NB4 (cell line): Measurements from ENCODE around the gene SPATA3.

ENCODE experiments used
- DNase-seq: peaks from one replicate; pipeline ENCODE4 v3.0.0; 2010; ENCODE audit warnings: low read depth
- H3K4me3 ChIP-seq: one replicate; pipeline ENCODE4 v1.5.1; 2011; ENCODE audit warnings: mild to moderate bottlenecking, low read depth, low read length, moderate library complexity
- MYC ChIP-seq: IDR thresholded peaks from 2 replicates; pipeline ENCODE4 v1.6.1; 2011; ENCODE audit warnings: low read depth, low read length
- POLR2A ChIP-seq: IDR thresholded peaks from 2 replicates; pipeline ENCODE4 v1.6.1; 2011; ENCODE audit warnings: mild to moderate bottlenecking; ENCODE audit not compliant: insufficient read length; ENCODE audit errors: extremely low read depth
- TF ChIP-seq, protein P1 (sequence below): IDR thresholded peaks from 2 replicates; pipeline ENCODE4 v1.6.1; 2011; ENCODE audit warnings: low read depth, low read length
- TF ChIP-seq, protein P2 (sequence below): IDR thresholded peaks from one replicate; pipeline ENCODE4 v1.5.1; 2012; ENCODE audit warnings: low read depth, low read length

The SPATA3 gene

GRCh38 chr2:230955163-230955737, 40.7 kb upstream of the SPATA3 start:
- TF ChIP-seq, protein P1, sequence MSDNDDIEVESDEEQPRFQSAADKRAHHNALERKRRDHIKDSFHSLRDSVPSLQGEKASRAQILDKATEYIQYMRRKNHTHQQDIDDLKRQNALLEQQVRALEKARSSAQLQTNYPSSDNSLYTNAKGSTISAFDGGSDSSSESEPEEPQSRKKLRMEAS, result no peak
- TF ChIP-seq, protein P2, sequence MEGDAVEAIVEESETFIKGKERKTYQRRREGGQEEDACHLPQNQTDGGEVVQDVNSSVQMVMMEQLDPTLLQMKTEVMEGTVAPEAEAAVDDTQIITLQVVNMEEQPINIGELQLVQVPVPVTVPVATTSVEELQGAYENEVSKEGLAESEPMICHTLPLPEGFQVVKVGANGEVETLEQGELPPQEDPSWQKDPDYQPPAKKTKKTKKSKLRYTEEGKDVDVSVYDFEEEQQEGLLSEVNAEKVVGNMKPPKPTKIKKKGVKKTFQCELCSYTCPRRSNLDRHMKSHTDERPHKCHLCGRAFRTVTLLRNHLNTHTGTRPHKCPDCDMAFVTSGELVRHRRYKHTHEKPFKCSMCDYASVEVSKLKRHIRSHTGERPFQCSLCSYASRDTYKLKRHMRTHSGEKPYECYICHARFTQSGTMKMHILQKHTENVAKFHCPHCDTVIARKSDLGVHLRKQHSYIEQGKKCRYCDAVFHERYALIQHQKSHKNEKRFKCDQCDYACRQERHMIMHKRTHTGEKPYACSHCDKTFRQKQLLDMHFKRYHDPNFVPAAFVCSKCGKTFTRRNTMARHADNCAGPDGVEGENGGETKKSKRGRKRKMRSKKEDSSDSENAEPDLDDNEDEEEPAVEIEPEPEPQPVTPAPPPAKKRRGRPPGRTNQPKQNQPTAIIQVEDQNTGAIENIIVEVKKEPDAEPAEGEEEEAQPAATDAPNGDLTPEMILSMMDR, result no peak
- no peak for TF ChIP-seq POLR2A
- no peak for TF ChIP-seq MYC
- DNase-seq, result no peak
- H3K4me3 ChIP-seq, result no peak overlapping the region

GRCh38 chr2:230956827-230957755, 38.8 kb upstream of the SPATA3 start:
- TF ChIP-seq, protein P1, result no peak
- TF ChIP-seq POLR2A, result no peak
- TF ChIP-seq, protein P2, result no peak
- no peak for TF ChIP-seq MYC
- peak overlapping the region; percentile 10 for H3K4me3 ChIP-seq
- peak; percentile 42 for DNase-seq

DNA sequence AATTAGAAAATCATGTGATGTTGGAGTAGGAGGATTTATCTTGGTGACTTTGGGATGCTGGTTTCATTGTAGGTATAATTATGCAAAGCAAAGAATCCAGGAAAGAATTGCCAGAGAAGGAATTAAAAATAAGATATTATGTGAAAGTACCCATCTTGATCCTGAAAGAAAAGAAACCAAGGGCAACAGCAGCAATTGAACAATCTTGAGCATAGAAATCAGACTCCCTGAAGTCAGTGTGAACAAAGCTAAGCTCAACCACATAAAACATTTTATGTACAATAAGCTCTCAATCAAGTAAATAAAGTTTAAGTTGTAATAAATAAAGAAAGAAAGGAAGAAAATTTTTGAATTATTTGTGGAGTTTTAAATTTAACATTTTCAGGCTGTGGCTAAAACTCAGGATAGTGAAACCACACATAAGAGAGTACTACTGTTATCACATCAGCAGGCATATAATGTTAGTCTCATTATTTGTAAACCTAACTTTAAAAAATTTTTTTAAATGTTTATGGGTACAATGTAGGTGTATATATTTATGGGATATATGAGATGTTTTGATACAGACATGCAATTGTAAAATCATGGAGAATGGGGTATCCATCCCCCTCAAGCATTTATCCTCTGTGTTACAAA, 38.0 kb upstream of the SPATA3 start:
- no peak for DNase-seq
- TF ChIP-seq POLR2A (no peak), MYC (no peak)
- TF ChIP-seq, protein P2, result no peak
- TF ChIP-seq, protein P1, result no peak
- peak overlapping the region; percentile 10 for H3K4me3 ChIP-seq

- no peak for TF ChIP-seq MYC
- no peak for TF ChIP-seq POLR2A
- TF ChIP-seq, protein P1, result no peak
- TF ChIP-seq, protein P2, result no peak
- H3K4me3 ChIP-seq, result no peak overlapping the region
- DNase-seq, result no peak
These were observed 36.8 kb upstream of the SPATA3 start for GRCh38 chr2:230958820-230959756.

DNA sequence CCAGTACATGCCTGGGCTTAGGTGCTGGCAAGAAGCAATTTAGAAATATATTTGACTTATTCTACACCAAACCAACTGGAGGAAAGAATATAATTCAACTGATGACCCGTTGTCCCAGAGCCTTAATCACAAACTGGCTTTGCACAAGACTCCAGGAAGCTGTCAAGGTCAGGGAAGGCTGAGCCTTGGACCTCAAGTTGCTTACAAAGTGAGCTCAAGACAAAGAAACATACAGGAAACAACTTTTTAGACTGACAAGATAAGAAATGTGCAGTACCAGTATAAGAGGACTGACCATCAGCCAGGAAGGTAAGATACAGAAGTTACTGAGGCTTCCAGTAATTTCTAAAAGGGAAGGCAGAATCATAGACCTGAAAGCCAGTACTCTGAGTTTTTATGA, 35.9 kb upstream of the SPATA3 start:
- DNase-seq, result no peak
- TF ChIP-seq MYC, result no peak
- TF ChIP-seq, protein P2, result no peak
- no peak for TF ChIP-seq POLR2A
- TF ChIP-seq, protein P1, result no peak
- H3K4me3 ChIP-seq, result no peak overlapping the region
